C4-2B (cell line): ENCODE results near the gene HERC5.

ENCODE experiments used
- CTCF ChIP-seq: fragments of 450-650 bp; conservative IDR thresholded peaks from 2 replicates; pipeline ENCODE4 v1.5.1; 2017; ENCODE audit warnings: mild to moderate bottlenecking
- ZFX ChIP-seq: fragments of 450-650 bp; IDR thresholded peaks from 2 replicates; pipeline ENCODE4 v1.6.1; 2017

- no peak; the same call in 1 of the 2 replicates for TF ChIP-seq CTCF
- TF ChIP-seq ZFX = no peak
These were observed 47.7 kb upstream of the HERC5 start for GRCh38 chr4:88409206-88409605.
